ENCODE results near the gene PM20D1.
"Not testable (repeated sequence)": the region's sequence is repeated elsewhere in the genome, so short reads cannot be mapped to it uniquely, and the experiment has no call there.

DNA sequence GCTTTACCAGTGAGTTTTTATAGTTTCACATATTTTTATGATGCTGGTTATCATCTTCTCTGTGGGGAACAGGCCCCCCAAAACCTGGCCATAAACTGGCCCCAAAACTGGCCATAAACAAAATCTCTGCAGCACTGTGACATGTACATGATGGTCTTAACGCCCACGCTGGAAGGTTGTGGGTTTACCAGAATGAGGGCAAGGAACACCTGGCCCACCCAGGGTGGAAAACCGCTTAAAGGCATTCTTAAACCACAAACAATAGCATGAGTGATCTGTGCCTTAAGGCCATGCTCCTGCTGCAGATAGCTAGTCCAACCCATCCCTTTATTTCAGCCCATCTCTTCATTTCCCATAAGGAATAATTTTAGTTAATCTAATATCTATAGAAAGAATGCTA is 40.7 kb upstream of the PM20D1 start:
- TF ChIP-seq, protein P1, sequence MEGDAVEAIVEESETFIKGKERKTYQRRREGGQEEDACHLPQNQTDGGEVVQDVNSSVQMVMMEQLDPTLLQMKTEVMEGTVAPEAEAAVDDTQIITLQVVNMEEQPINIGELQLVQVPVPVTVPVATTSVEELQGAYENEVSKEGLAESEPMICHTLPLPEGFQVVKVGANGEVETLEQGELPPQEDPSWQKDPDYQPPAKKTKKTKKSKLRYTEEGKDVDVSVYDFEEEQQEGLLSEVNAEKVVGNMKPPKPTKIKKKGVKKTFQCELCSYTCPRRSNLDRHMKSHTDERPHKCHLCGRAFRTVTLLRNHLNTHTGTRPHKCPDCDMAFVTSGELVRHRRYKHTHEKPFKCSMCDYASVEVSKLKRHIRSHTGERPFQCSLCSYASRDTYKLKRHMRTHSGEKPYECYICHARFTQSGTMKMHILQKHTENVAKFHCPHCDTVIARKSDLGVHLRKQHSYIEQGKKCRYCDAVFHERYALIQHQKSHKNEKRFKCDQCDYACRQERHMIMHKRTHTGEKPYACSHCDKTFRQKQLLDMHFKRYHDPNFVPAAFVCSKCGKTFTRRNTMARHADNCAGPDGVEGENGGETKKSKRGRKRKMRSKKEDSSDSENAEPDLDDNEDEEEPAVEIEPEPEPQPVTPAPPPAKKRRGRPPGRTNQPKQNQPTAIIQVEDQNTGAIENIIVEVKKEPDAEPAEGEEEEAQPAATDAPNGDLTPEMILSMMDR (conservative IDR thresholded peaks at IDR 0.05), result not testable (repeated sequence)
- TF ChIP-seq ZFX (IDR thresholded peaks at IDR 0.05), result not testable (repeated sequence)
